HepG2 (cell line): ENCODE measurements around the gene CHD9. TPM values are rescaled to one million over a fixed set of nuclear protein-coding genes. Genes with fewer than 3 reads are reported as not detected.
A peak's percentile ranks its signal among the peaks of the same experiment; 100 is the strongest.

Source experiments
- ARNT2 ChIP-seq: sonication (generic); formaldehyde crosslinking; IDR thresholded peaks from 2 replicates; pipeline ENCODE4 v1.8.0; 2022; ENCODE audit warnings: mild to moderate bottlenecking, low read depth, missing genetic modification reagents, moderate library complexity
- FOXP1 ChIP-seq, 2 experiments: fragments of 450-650 bp in 1 of 2; IDR thresholded peaks; 2 replicates each; pipeline ENCODE4 v1.6.1; 2017 to 2018; ENCODE audit warnings: antibody characterized with exemption in 1 of 2
- GATA4 ChIP-seq: sonication (generic); IDR thresholded peaks from 2 replicates; pipeline ENCODE4 v1.6.1; 2016; ENCODE audit warnings: antibody characterized with exemption, low read depth, borderline replicate concordance
- HES4 ChIP-seq: sonication (generic); formaldehyde crosslinking; IDR thresholded peaks from 2 replicates; pipeline ENCODE4 v1.9.0; 2021; ENCODE audit warnings: mild to moderate bottlenecking, missing genetic modification reagents, borderline replicate concordance
- KLF13 ChIP-seq: sonication (generic); formaldehyde crosslinking; IDR thresholded peaks from 2 replicates; pipeline ENCODE4 v1.4.0; 2020; ENCODE audit warnings: mild to moderate bottlenecking, missing genetic modification reagents
- NONO ChIP-seq, 2 experiments: fragments of 450-650 bp in 1 of 2; sonication (generic) in 1 of 2; formaldehyde crosslinking in 1 of 2; IDR thresholded peaks in 1 of 2; conservative IDR thresholded peaks in 1 of 2; 2 replicates each; pipeline versions ENCODE4 v1.6.1 to v1.8.0; 2017 to 2022; ENCODE audit warnings: mild to moderate bottlenecking in 1 of 2, missing genetic modification reagents in 1 of 2, moderate library complexity in 1 of 2
- RFX1 ChIP-seq: fragments of 450-650 bp; IDR thresholded peaks from 2 replicates; pipeline ENCODE4 v1.6.1; 2017
- SKI ChIP-seq: fragments of 450-650 bp; IDR thresholded peaks from one replicate; pipeline ENCODE4 v1.6.1; 2018; ENCODE audit warnings: mild to moderate bottlenecking; ENCODE audit not compliant: partially characterized antibody
- ZBTB42 ChIP-seq: sonication (generic); formaldehyde crosslinking; IDR thresholded peaks from 2 replicates; pipeline ENCODE4 v1.5.0; 2020; ENCODE audit warnings: mild to moderate bottlenecking, missing genetic modification reagents
- ZBTB7B ChIP-seq: sonication (generic); formaldehyde crosslinking; IDR thresholded peaks from 2 replicates; pipeline ENCODE4 v1.4.0; 2020; ENCODE audit warnings: missing genetic modification reagents
- ZNF136 ChIP-seq: sonication (generic); formaldehyde crosslinking; IDR thresholded peaks from 2 replicates; pipeline ENCODE4 v1.8.1; 2022; ENCODE audit warnings: low read depth, mild to moderate bottlenecking, moderate library complexity, missing genetic modification reagents
- ZNF160 ChIP-seq: sonication (generic); formaldehyde crosslinking; IDR thresholded peaks from 2 replicates; pipeline ENCODE4 v1.8.0; 2022; ENCODE audit warnings: mild to moderate bottlenecking, inconsistent platforms, missing genetic modification reagents
- ZNF274 ChIP-seq: sonication (generic); formaldehyde crosslinking; IDR thresholded peaks from 2 replicates; pipeline ENCODE4 v1.5.1; 2020; ENCODE audit warnings: mild to moderate bottlenecking, missing genetic modification reagents
- ZNF724P ChIP-seq: sonication (generic); formaldehyde crosslinking; IDR thresholded peaks from 2 replicates; pipeline ENCODE4 v1.8.0; 2022; ENCODE audit warnings: missing genetic modification reagents, borderline replicate concordance
- ZNF776 ChIP-seq: sonication (generic); formaldehyde crosslinking; IDR thresholded peaks from 2 replicates; pipeline ENCODE4 v1.4.0; 2020; ENCODE audit warnings: mild to moderate bottlenecking, missing genetic modification reagents
- ZNF788 ChIP-seq: sonication (generic); formaldehyde crosslinking; IDR thresholded peaks from 2 replicates; pipeline ENCODE4 v1.5.0; 2020; ENCODE audit warnings: mild to moderate bottlenecking, missing genetic modification reagents, borderline replicate concordance
- ZNF883 ChIP-seq: sonication (generic); formaldehyde crosslinking; IDR thresholded peaks from 2 replicates; pipeline ENCODE4 v1.5.1; 2020; ENCODE audit warnings: mild to moderate bottlenecking, missing genetic modification reagents; ENCODE audit errors: not compliant biosample characterization
- polyA plus RNA-seq, 8 experiments: library from polyadenylated mRNA; depleted of rRNA in 3 of 8; stranded (reverse) in 7 of 8; unstranded in 1 of 8; fragments of >200 nt; fragmentation: Illumina TruSeq in 4 of 8; extraction: Trizol in 4 of 8; gene quantifications; 2 replicates each; pipeline versions ENCODE4 v1.2.1 to v1.2.3, GENCODE V29; 2011 to 2016; ENCODE audit warnings: low read depth in 4 of 8, missing spikeins in 1 of 8, mixed read lengths in 1 of 8; ENCODE audit not compliant: insufficient read depth in 1 of 8
- total RNA-seq, 5 experiments: library from RNA; depleted of rRNA; stranded (reverse); fragments of >200 nt; fragmentation: Illumina TruSeq; extraction: Trizol; gene quantifications; 2 replicates each; pipeline ENCODE4 v1.2.3, GENCODE V29; 2016; ENCODE audit warnings: low read depth in 1 of 5
- TF ChIP-seq, protein P1 (sequence below): sonication (generic); formaldehyde crosslinking; IDR thresholded peaks from 2 replicates; pipeline ENCODE4 v1.4.0; 2020; ENCODE audit warnings: missing genetic modification reagents
- TF ChIP-seq, protein P2 (sequence below): sonication (generic); formaldehyde crosslinking; IDR thresholded peaks from 2 replicates; pipeline ENCODE4 v1.4.0; 2020; ENCODE audit warnings: missing genetic modification reagents, borderline replicate concordance
- TF ChIP-seq, protein P3 (sequence below): IDR thresholded peaks from 2 replicates; pipeline ENCODE4 v1.6.1; 2018; ENCODE audit warnings: missing genetic modification reagents
- TF ChIP-seq, protein P4 (sequence below): sonication (generic); formaldehyde crosslinking; IDR thresholded peaks from 2 replicates; pipeline ENCODE4 v1.8.1; 2023; ENCODE audit warnings: missing genetic modification reagents, mild to moderate bottlenecking, borderline replicate concordance
- TF ChIP-seq, protein P5 (sequence below): sonication (generic); formaldehyde crosslinking; IDR thresholded peaks from 2 replicates; pipeline ENCODE4 v1.5.1; 2020; ENCODE audit warnings: missing genetic modification reagents, mild to moderate bottlenecking, borderline replicate concordance

Gene CHD9
- total and polyA plus RNA-seq, 2 of the 13 experiments (the other 11 are each of a cell fraction or from before 2014, with no cell fraction given) = 23.4 to 27.7 TPM

DNA sequence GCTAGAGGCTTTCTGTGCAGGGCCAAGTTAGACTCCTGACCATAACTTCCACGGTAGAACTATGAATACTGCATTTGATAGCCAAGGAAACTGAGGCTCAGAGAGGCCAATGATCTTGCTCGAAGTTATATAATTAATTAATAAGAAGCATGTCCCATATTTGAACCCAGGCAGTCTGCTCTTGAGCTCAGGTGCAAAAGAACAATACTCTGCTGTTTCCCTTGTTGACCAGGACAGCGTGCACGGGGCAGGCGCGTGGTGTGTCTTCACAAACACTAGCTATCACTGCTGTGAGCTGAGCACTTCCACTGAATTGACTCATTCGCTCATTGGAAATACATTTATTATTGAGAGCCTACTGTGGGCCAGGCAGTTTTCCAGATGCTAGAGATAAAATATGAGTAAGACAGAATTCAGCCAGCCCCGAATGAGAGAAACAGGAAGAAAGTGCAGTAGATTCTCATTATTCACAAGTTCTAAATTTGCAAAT, 1.6 kb downstream of the CHD9 start (continued):
- TF ChIP-seq SKI (peak; percentile 57), ZNF136 (CRISPR knock-in tag) (no peak; the same call in 1 of the 2 replicates), GATA4 (no peak), ZNF274 (CRISPR knock-in tag) (no peak; the same call in 1 of the 2 replicates), ZNF776 (CRISPR knock-in tag) (no peak), ARNT2 (CRISPR knock-in tag) (0 out of 2 replicates have a peak, but pooled peaks have one; percentile 30), ZNF724P (CRISPR knock-in tag) (no peak; the same call in 1 of the 2 replicates), KLF13 (no peak), ZNF788 (CRISPR knock-in tag) (no peak), RFX1 (no peak), FOXP1 (IDR thresholded peaks at IDR 0.05) (no peak), FOXP1 (CRISPR knock-in tag; IDR thresholded peaks at IDR 0.05) (peak; percentile 84), NONO (IDR thresholded peaks at IDR 0.05) (no peak), NONO (CRISPR knock-in tag; conservative IDR thresholded peaks at IDR 0.05) (0 out of 2 replicates have a peak, but pooled peaks have one; percentile 9), ZNF883 (CRISPR knock-in tag) (peak; percentile 26), ZNF160 (no peak), ZBTB42 (no peak), HES4 (CRISPR knock-in tag) (no peak), ZBTB7B (CRISPR knock-in tag) (no peak)
- TF ChIP-seq, protein P1, sequence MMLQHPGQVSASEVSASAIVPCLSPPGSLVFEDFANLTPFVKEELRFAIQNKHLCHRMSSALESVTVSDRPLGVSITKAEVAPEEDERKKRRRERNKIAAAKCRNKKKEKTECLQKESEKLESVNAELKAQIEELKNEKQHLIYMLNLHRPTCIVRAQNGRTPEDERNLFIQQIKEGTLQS (CRISPR knock-in tag) = no peak
- TF ChIP-seq, protein P2, sequence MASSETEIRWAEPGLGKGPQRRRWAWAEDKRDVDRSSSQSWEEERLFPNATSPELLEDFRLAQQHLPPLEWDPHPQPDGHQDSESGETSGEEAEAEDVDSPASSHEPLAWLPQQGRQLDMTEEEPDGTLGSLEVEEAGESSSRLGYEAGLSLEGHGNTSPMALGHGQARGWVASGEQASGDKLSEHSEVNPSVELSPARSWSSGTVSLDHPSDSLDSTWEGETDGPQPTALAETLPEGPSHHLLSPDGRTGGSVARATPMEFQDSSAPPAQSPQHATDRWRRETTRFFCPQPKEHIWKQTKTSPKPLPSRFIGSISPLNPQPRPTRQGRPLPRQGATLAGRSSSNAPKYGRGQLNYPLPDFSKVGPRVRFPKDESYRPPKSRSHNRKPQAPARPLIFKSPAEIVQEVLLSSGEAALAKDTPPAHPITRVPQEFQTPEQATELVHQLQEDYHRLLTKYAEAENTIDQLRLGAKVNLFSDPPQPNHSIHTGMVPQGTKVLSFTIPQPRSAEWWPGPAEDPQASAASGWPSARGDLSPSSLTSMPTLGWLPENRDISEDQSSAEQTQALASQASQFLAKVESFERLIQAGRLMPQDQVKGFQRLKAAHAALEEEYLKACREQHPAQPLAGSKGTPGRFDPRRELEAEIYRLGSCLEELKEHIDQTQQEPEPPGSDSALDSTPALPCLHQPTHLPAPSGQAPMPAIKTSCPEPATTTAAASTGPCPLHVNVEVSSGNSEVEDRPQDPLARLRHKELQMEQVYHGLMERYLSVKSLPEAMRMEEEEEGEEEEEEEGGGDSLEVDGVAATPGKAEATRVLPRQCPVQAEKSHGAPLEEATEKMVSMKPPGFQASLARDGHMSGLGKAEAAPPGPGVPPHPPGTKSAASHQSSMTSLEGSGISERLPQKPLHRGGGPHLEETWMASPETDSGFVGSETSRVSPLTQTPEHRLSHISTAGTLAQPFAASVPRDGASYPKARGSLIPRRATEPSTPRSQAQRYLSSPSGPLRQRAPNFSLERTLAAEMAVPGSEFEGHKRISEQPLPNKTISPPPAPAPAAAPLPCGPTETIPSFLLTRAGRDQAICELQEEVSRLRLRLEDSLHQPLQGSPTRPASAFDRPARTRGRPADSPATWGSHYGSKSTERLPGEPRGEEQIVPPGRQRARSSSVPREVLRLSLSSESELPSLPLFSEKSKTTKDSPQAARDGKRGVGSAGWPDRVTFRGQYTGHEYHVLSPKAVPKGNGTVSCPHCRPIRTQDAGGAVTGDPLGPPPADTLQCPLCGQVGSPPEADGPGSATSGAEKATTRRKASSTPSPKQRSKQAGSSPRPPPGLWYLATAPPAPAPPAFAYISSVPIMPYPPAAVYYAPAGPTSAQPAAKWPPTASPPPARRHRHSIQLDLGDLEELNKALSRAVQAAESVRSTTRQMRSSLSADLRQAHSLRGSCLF (CRISPR knock-in tag) = no peak
- TF ChIP-seq, protein P3, sequence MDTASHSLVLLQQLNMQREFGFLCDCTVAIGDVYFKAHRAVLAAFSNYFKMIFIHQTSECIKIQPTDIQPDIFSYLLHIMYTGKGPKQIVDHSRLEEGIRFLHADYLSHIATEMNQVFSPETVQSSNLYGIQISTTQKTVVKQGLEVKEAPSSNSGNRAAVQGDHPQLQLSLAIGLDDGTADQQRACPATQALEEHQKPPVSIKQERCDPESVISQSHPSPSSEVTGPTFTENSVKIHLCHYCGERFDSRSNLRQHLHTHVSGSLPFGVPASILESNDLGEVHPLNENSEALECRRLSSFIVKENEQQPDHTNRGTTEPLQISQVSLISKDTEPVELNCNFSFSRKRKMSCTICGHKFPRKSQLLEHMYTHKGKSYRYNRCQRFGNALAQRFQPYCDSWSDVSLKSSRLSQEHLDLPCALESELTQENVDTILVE (CRISPR knock-in tag) = no peak
- TF ChIP-seq, protein P4, sequence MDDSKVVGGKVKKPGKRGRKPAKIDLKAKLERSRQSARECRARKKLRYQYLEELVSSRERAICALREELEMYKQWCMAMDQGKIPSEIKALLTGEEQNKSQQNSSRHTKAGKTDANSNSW = 0 out of 2 replicates have a peak, but pooled peaks have one; percentile 31
- TF ChIP-seq, protein P5, sequence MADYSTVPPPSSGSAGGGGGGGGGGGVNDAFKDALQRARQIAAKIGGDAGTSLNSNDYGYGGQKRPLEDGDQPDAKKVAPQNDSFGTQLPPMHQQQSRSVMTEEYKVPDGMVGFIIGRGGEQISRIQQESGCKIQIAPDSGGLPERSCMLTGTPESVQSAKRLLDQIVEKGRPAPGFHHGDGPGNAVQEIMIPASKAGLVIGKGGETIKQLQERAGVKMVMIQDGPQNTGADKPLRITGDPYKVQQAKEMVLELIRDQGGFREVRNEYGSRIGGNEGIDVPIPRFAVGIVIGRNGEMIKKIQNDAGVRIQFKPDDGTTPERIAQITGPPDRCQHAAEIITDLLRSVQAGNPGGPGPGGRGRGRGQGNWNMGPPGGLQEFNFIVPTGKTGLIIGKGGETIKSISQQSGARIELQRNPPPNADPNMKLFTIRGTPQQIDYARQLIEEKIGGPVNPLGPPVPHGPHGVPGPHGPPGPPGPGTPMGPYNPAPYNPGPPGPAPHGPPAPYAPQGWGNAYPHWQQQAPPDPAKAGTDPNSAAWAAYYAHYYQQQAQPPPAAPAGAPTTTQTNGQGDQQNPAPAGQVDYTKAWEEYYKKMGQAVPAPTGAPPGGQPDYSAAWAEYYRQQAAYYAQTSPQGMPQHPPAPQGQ = no peak
